Measurements from ENCODE around the gene LRRC9.

DNA sequence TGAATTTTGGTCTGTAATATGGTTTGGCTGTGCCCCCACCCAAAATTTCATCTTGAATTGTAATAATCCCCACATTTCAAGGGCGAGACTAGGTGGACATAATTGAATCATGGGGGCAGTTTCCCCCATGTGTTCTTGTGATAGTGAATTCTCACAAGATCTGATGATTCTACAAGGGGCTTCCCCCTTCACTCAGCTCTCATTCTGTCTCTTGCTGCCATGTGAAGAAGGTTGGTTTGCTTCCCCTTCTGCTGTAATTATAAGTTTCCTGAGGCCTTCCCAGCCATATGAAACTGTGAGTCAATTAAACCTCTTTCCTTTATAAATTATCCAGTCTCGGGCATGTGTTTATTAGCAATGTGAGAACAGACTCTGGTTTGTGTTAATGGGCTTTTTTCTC, 5.9 kb downstream of the LRRC9 start:
- no peak for TF ChIP-seq CTCF (IDR thresholded peaks at IDR 0.05)
- TF ChIP-seq ZFX (IDR thresholded peaks at IDR 0.05; ENCODE audit: borderline replicate concordance), result no peak

All from 22Rv1 (cell line).